ENCODE measurements around the gene TSHZ2.

GRCh38 chr20:52965819-52966218 is 6.3 kb upstream of the TSHZ2 start:
- no peak for TF ChIP-seq ELF4 (IDR thresholded peaks at IDR 0.05)
- no peak for TF ChIP-seq SUZ12 (IDR thresholded peaks at IDR 0.05)
- no peak for TF ChIP-seq ZNF384 (IDR thresholded peaks at IDR 0.05)
- no peak for TF ChIP-seq FOXA1 (IDR thresholded peaks at IDR 0.05)
- TF ChIP-seq TARDBP (IDR thresholded peaks at IDR 0.05) = no peak
- TF ChIP-seq HDGF (IDR thresholded peaks at IDR 0.05; ENCODE audit: borderline replicate concordance) = no peak
- no peak for TF ChIP-seq L3MBTL2 (conservative IDR thresholded peaks at IDR 0.05)
- no peak for TF ChIP-seq FOXM1 (IDR thresholded peaks at IDR 0.05; ENCODE audit: borderline replicate concordance)

Data from HEK293T (cell line).